Measurements from ENCODE around the gene TROAP.
A peak's percentile ranks its signal among the peaks of the same experiment; 100 is the strongest.
"Not testable (repeated sequence)": the region's sequence is repeated elsewhere in the genome, so short reads cannot be mapped to it uniquely, and the experiment has no call there.

TROAP gene

DNA sequence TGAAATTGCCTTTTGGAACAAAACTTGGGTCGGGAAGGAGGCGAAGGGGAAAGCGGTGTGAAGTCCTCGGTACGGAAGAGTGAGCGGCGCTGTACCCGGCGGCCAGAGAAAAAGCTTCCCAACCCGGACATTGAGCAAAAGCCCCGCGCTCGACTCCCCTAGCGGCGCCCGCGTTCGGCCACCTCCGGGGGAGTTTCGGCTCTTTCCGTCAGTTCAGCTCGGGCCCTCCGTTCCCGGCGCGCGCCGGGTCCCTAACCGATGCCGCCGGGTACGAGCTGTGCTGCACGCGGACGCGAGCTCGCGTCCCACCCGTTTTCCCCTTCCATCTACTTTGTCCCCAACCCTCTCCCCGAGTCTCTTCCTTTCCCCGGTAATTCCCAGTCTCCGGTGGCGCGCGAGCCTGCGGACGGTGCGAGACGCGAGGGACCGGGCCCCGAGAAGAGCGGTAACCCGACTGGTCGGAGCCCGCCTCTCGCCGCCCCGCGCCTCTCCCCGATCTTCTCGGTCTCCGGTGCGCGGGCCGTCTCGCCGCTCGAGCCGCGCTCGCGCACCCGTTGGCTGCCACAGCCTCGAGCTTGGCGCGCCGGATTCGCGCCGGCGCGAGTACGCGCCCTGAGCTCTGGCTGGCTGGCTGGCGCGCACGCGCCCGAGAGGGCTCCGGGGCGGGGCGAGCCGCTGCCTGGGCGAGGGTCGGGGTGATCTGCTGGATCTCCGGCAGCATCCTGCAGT is 43.8 kb downstream of the TROAP start:
- DNase-seq (ENCODE audit: low read depth, low spot score): peak; percentile 97

DNA sequence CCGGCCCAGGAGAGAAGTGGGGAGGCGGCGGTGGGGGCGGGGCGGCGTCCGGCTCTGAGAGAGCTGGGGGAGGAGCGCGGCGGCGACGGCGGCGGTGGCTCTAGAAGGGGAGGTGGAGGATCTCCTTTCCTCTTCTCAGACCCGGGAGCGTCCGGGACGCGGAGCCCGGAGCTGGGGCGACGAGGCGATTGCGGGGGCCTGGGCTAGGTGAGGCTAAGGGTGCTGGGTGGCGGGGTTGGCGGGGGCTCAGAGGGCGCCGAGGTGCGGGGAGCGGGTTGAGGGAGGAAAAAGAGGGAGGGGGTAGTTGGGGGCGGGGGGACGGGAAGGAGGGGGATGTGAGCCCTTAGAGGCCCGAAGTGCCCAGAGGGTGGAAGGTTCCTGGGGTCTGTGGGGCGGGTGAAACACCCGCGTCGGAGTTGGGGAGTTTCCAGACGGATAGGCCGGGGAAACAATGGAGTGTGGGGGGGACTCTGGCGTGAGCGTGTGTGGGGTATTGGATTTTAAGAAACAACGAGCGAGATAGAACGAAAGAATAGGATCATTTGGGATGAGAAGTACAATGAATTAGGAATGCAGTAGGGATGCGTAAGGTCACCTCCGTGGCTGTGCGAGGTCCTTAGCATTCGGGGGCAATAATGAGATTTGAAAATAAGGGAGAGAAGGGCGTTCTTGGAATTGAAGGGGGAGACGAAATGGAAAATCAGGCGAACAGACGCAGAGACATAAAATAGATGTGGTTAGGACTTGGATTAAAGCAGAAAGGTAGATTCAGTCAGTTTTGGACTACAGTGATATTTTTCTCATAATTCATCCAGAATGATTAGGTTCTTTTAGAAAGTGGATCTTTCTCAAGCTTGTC is 44.6 kb downstream of the TROAP start, which contains the start of gene SPATS2:
SPATS2 (plus strand) TSS at position 82 of the 859 bp plus-strand sequence. CDS start 93,551 bp downstream, outside the sequence.
- no peak for DNase-seq (ENCODE audit: low read depth, low spot score)

DNA sequence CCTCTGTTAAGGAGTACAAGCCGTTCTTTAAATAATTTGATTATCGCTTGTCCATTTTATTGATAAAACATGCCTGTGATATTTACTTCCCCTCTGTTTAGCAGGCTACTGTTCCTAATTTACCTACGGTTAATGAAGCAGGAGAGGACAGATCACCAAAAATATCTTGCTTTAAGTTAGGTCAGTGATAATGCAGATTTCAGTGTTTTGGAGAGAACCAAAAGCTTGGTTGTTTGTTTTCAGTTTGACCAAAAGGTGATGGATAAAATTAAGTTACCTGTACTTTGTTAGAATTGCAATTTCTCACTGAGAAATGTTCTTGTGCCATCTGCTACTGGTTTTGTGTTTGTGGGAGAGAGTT is 45.2 kb downstream of the TROAP start:
- no peak for DNase-seq (ENCODE audit: low read depth, low spot score)

GRCh38 chr12:49369411-49370145 is 46.5 kb downstream of the TROAP start:
- DNase-seq (ENCODE audit: low read depth, low spot score): peak; percentile 39

DNA sequence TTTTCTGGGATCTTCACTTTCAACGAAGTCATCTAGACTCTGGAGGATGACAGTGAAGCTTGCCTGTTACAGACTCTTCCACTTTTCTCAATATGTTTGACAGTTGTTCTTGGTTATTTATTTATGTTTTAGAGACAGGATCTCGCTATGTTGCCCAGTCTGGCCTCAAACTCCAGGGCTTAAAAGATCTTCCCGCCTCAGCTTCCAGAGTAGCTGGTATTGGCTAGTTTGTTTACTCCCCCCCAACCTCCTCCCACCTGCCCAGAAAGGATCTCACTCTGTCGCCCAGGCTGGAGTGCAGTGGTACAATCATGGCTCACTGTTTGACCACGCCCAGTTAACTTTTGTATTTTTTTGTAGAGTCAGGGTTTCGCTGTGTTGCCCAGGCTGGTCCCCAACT is 47.5 kb downstream of the TROAP start:
- no peak for DNase-seq (ENCODE audit: low read depth, low spot score)

GRCh38 chr12:49375406-49375805 is 52.4 kb downstream of the TROAP start:
- no peak for DNase-seq (ENCODE audit: low read depth, low spot score)

GRCh38 chr12:49377386-49377785 is 54.3 kb downstream of the TROAP start:
- no peak for DNase-seq (ENCODE audit: low read depth, low spot score)

GRCh38 chr12:49380184-49380583 is 57.1 kb downstream of the TROAP start:
- not testable (repeated sequence) for DNase-seq (ENCODE audit: low read depth, low spot score)

Data from ELF-1 (cell line).